HUES48 (cell line): ENCODE measurements around the gene DCAF15.

Experiments used
- H3K27ac ChIP-seq: one replicate; pipeline ENCODE4 v1.7.0; 2013; ENCODE audit warnings: low read depth, low read length, inconsistent platforms
- H3K27me3 ChIP-seq: 2 replicates; pipeline ENCODE4 v1.6.1; 2013; ENCODE audit warnings: mild to moderate bottlenecking, low read length; ENCODE audit not compliant: control insufficient read depth, insufficient read depth
- H3K36me3 ChIP-seq: 2 replicates; pipeline ENCODE4 v1.6.1; 2013; ENCODE audit warnings: low read length; ENCODE audit not compliant: control insufficient read depth, insufficient read depth
- H3K4me1 ChIP-seq: 2 replicates; pipeline ENCODE4 v1.6.1; 2013; ENCODE audit warnings: mild to moderate bottlenecking, low read length; ENCODE audit not compliant: control insufficient read depth, insufficient read depth
- H3K4me3 ChIP-seq: 2 replicates; pipeline ENCODE4 v1.5.1; 2013; ENCODE audit warnings: mild to moderate bottlenecking, low read depth, low read length
- H3K9ac ChIP-seq: 2 replicates; pipeline ENCODE4 v1.6.1; 2013; ENCODE audit warnings: mild to moderate bottlenecking, low read depth, low read length, moderate library complexity
- H3K9me3 ChIP-seq: 2 replicates; pipeline ENCODE4 v1.6.1; 2013; ENCODE audit warnings: low read length; ENCODE audit not compliant: control insufficient read depth, insufficient read depth

The DCAF15 gene

GRCh38 chr19:13984875-13985741 lies 32.8 kb downstream of the DCAF15 start:
- Histone ChIP-seq H3K36me3 (0 out of 2 replicates have a peak, but pooled peaks cover 5% of the 10 kb centered on the region), H3K27ac (no peak overlapping the region), H3K9me3 (no peaks in the 10 kb centered on the region), H3K4me3 (no peak overlapping the region), H3K27me3 (no peaks in the 10 kb centered on the region), H3K4me1 (peaks cover 29% of the 10 kb centered on the region), H3K9ac (no peak overlapping the region)

- no peaks in the 10 kb centered on the region for H3K27me3 ChIP-seq
- H3K36me3 ChIP-seq = 0 out of 2 replicates have a peak, but pooled peaks cover 5% of the 10 kb centered on the region
- no peak overlapping the region for H3K4me3 ChIP-seq
- no peaks in the 10 kb centered on the region for H3K9me3 ChIP-seq
- H3K27ac ChIP-seq = peak overlapping the region; percentile 81
- H3K9ac ChIP-seq = peak overlapping the region; percentile 61
- H3K4me1 ChIP-seq = peaks cover 29% of the 10 kb centered on the region
Measured at GRCh38 chr19:13985771-13986347, 33.5 kb downstream of the DCAF15 start.

- Histone ChIP-seq H3K27ac (peak overlapping the region; percentile 81), H3K4me1 (peaks cover 29% of the 10 kb centered on the region), H3K4me3 (no peak overlapping the region), H3K27me3 (no peaks in the 10 kb centered on the region), H3K9me3 (no peaks in the 10 kb centered on the region), H3K36me3 (0 out of 2 replicates have a peak, but pooled peaks cover 5% of the 10 kb centered on the region), H3K9ac (peak overlapping the region; percentile 61)
Measured at GRCh38 chr19:13986348-13986904, 34.1 kb downstream of the DCAF15 start.

- peaks cover 29% of the 10 kb centered on the region for H3K4me1 ChIP-seq
- no peak overlapping the region for H3K9ac ChIP-seq
- H3K27me3 ChIP-seq = no peaks in the 10 kb centered on the region
- peak overlapping the region; percentile 81 for H3K27ac ChIP-seq
- H3K36me3 ChIP-seq = peaks cover 7% of the 10 kb centered on the region
- no peak overlapping the region for H3K4me3 ChIP-seq
- no peaks in the 10 kb centered on the region for H3K9me3 ChIP-seq
Measured at GRCh38 chr19:13987101-13987890, 35.0 kb downstream of the DCAF15 start.

- H3K4me3 ChIP-seq = no peak overlapping the region
- no peak overlapping the region for H3K9ac ChIP-seq
- peaks cover 10% of the 10 kb centered on the region for H3K36me3 ChIP-seq
- H3K4me1 ChIP-seq = peaks cover 24% of the 10 kb centered on the region
- H3K27me3 ChIP-seq = no peaks in the 10 kb centered on the region
- H3K9me3 ChIP-seq = no peaks in the 10 kb centered on the region
- no peak overlapping the region for H3K27ac ChIP-seq
Measured at GRCh38 chr19:13989487-13989886, 37.2 kb downstream of the DCAF15 start.

GRCh38 chr19:13990085-13990484 lies 37.8 kb downstream of the DCAF15 start:
- Histone ChIP-seq H3K9me3 (no peaks in the 10 kb centered on the region), H3K27ac (no peak overlapping the region), H3K4me1 (peaks cover 24% of the 10 kb centered on the region), H3K36me3 (peaks cover 10% of the 10 kb centered on the region), H3K27me3 (no peaks in the 10 kb centered on the region), H3K9ac (no peak overlapping the region), H3K4me3 (no peak overlapping the region)

- no peak overlapping the region for H3K27ac ChIP-seq
- H3K9ac ChIP-seq = no peak overlapping the region
- peaks cover 8% of the 10 kb centered on the region for H3K4me1 ChIP-seq
- H3K9me3 ChIP-seq = no peaks in the 10 kb centered on the region
- no peak overlapping the region for H3K4me3 ChIP-seq
- no peaks in the 10 kb centered on the region for H3K27me3 ChIP-seq
- peaks cover 11% of the 10 kb centered on the region for H3K36me3 ChIP-seq
Measured at GRCh38 chr19:13992025-13992424, 39.7 kb downstream of the DCAF15 start.

GRCh38 chr19:13993590-13994300 lies 41.4 kb downstream of the DCAF15 start:
- peaks cover 14% of the 10 kb centered on the region for H3K36me3 ChIP-seq
- H3K27me3 ChIP-seq = no peaks in the 10 kb centered on the region
- H3K27ac ChIP-seq = no peak overlapping the region
- no peak overlapping the region for H3K9ac ChIP-seq
- H3K4me1 ChIP-seq = no peaks in the 10 kb centered on the region
- H3K4me3 ChIP-seq = no peak overlapping the region
- H3K9me3 ChIP-seq = peaks cover 4% of the 10 kb centered on the region

- H3K9ac ChIP-seq = no peak overlapping the region
Measured at GRCh38 chr19:13995017-13995728, 42.9 kb downstream of the DCAF15 start.

More at GRCh38 chr19:13995017-13995728, 42.9 kb downstream of the DCAF15 start:
- H3K27me3 ChIP-seq = no peaks in the 10 kb centered on the region
- H3K9me3 ChIP-seq = peaks cover 10% of the 10 kb centered on the region
- no peak overlapping the region for H3K4me3 ChIP-seq
- H3K27ac ChIP-seq = no peak overlapping the region
- H3K4me1 ChIP-seq = no peaks in the 10 kb centered on the region
- peaks cover 17% of the 10 kb centered on the region for H3K36me3 ChIP-seq
